ENCODE results near the gene OVOL1. TPM values are rescaled to one million over a fixed set of nuclear protein-coding genes. Genes with fewer than 3 reads are reported as not detected.
"Not testable (repeated sequence)": the region's sequence is repeated elsewhere in the genome, so short reads cannot be mapped to it uniquely, and the experiment has no call there.

OVOL1 gene
- total and polyA plus RNA-seq, 2 donors (not counting 1 experiment from before 2014, with no cell fraction given): 0.15 to 0.66 TPM

- TF ChIP-seq CTCF (IDR thresholded peaks at IDR 0.05) (no peak), EZH2 (IDR thresholded peaks at IDR 0.05; ENCODE audit: borderline replicate concordance, insufficient read depth, low read depth, low read length, poor library complexity, severe bottlenecking) (no peak)
- intact Hi-C loops (cut with micrococcal nuclease): no loop called here
- WGBS (ENCODE audit: insufficient coverage): 100% methylated on average over 1 of the region's 8 CpGs
Observed at GRCh38 chr11:65826984-65827735, 40.3 kb downstream of the OVOL1 start.

GRCh38 chr11:65829459-65829858, 42.6 kb downstream of the OVOL1 start:
- ATAC-seq (ENCODE audit: low read depth) (no peak), DNase-seq (no peak)
- Mint-ChIP-seq H3K4me1 (peaks cover 8% of the 10 kb centered on the region), H3K27me3 (no peaks in the 10 kb centered on the region), H3K4me3 (no peak overlapping the region), H3K27ac (no peak overlapping the region), H3K9me3 (ENCODE audit: insufficient read depth) (no peaks in the 10 kb centered on the region)
- TF ChIP-seq EZH2 (IDR thresholded peaks at IDR 0.05; ENCODE audit: borderline replicate concordance, insufficient read depth, low read depth, low read length, poor library complexity, severe bottlenecking) (no peak), CTCF (IDR thresholded peaks at IDR 0.05) (no peak)
- H3K36me3 ChIP-seq (replicated peaks in 1 of 2; ENCODE audit: control extremely low read depth in 1 of 2, control insufficient read depth in 1 of 2, extremely low read depth in 1 of 2, insufficient read depth in 2 of 2, low read length in 1 of 2): no peaks in the 10 kb centered on the region
- no peak overlapping the region for H2AFZ ChIP-seq (ENCODE audit: insufficient read depth, low read depth, low read length, poor library complexity, severe bottlenecking)
- no peaks in the 10 kb centered on the region for H4K20me1 ChIP-seq (ENCODE audit: control insufficient read depth, insufficient read depth, low read length, poor library complexity, severe bottlenecking)
- H3K27ac ChIP-seq (ENCODE audit: low read length in 2 of 2): no peak overlapping the region
- H3K9ac ChIP-seq (ENCODE audit: low read length): no peak overlapping the region
- CTCF ChIA-PET: interaction anchor here (0.7 to 1.1 kb wide), 3 partner anchors 10 to 154 kb away, joined by 3 to 4 read pairs (median 3); no protein-coding TSS in a partner anchor
- H3K4me2 ChIP-seq (replicated peaks; ENCODE audit: low read depth, low read length, poor library complexity, severe bottlenecking): no peak overlapping the region
- peaks cover 7% of the 10 kb centered on the region for H3K79me2 ChIP-seq (ENCODE audit: control insufficient read depth, insufficient read depth, low read length)
- POLR2A ChIA-PET: no interaction called here
- 91% methylated on average over 3 of the region's 4 CpGs for WGBS (ENCODE audit: insufficient coverage)
- no peaks in the 10 kb centered on the region for H3K9me3 ChIP-seq (ENCODE audit: control extremely low read depth in 1 of 3, control insufficient read depth in 2 of 3, insufficient read depth in 1 of 3, low read length in 2 of 3)
- H3K27me3 ChIP-seq (replicated peaks in 1 of 4; ENCODE audit: control extremely low read depth in 1 of 4, control insufficient read depth in 3 of 4, insufficient read depth in 4 of 4, low read length in 3 of 4): peaks cover 0 to 4% (median 0%) of the 10 kb centered on the region in 4 experiments
- intact Hi-C loops (cut with micrococcal nuclease): no loop called here
- H3K4me1 ChIP-seq (ENCODE audit: control insufficient read depth in 2 of 2, insufficient read depth in 2 of 2, low read length in 2 of 2): peaks cover 12 to 15% of the 10 kb centered on the region in 2 donors
- H3K4me3 ChIP-seq (ENCODE audit: control extremely low read depth in 1 of 5, extremely low read depth in 1 of 5, insufficient read depth in 1 of 5, low read depth in 2 of 5, low read length in 4 of 5): no peak overlapping the region

More at GRCh38 chr11:65826984-65827735, 40.3 kb downstream of the OVOL1 start:
- no peak for DNase-seq
- Mint-ChIP-seq H3K4me3 (no peak overlapping the region), H3K9me3 (ENCODE audit: insufficient read depth) (no peaks in the 10 kb centered on the region), H3K27me3 (no peaks in the 10 kb centered on the region), H3K27ac (no peak overlapping the region), H3K4me1 (no peaks in the 10 kb centered on the region)
- Histone ChIP-seq H3K27ac (ENCODE audit: low read length in 2 of 2) (no peak overlapping the region), H3K27me3 (replicated peaks in 1 of 4; ENCODE audit: control extremely low read depth in 1 of 4, control insufficient read depth in 3 of 4, insufficient read depth in 4 of 4, low read length in 3 of 4) (no peaks in the 10 kb centered on the region), H4K20me1 (ENCODE audit: control insufficient read depth, insufficient read depth, low read length, poor library complexity, severe bottlenecking) (no peaks in the 10 kb centered on the region), H3K4me3 (ENCODE audit: control extremely low read depth in 1 of 5, extremely low read depth in 1 of 5, insufficient read depth in 1 of 5, low read depth in 2 of 5, low read length in 4 of 5) (no peak overlapping the region), H3K4me2 (replicated peaks; ENCODE audit: low read depth, low read length, poor library complexity, severe bottlenecking) (no peak overlapping the region), H3K9me3 (ENCODE audit: control extremely low read depth in 1 of 3, control insufficient read depth in 2 of 3, insufficient read depth in 1 of 3, low read length in 2 of 3) (no peaks in the 10 kb centered on the region), H3K36me3 (replicated peaks in 1 of 2; ENCODE audit: control extremely low read depth in 1 of 2, control insufficient read depth in 1 of 2, extremely low read depth in 1 of 2, insufficient read depth in 2 of 2, low read length in 1 of 2) (no peaks in the 10 kb centered on the region), H3K4me1 (ENCODE audit: control insufficient read depth in 2 of 2, insufficient read depth in 2 of 2, low read length in 2 of 2) (no peaks in the 10 kb centered on the region), H2AFZ (ENCODE audit: insufficient read depth, low read depth, low read length, poor library complexity, severe bottlenecking) (no peak overlapping the region), H3K9ac (ENCODE audit: low read length) (no peak overlapping the region), H3K79me2 (ENCODE audit: control insufficient read depth, insufficient read depth, low read length) (no peaks in the 10 kb centered on the region)
- ATAC-seq (ENCODE audit: low read depth): no peak
- POLR2A ChIA-PET: no interaction called here
- CTCF ChIA-PET: interaction anchor here (0.6 to 1.7 kb wide), 3 partner anchors 9 to 25 kb away, joined by 3 to 5 read pairs (median 3); no protein-coding TSS in a partner anchor

- H3K9me3 Mint-ChIP-seq (ENCODE audit: insufficient read depth); H3K9me3 ChIP-seq (ENCODE audit: control extremely low read depth in 1 of 3, control insufficient read depth in 2 of 3, insufficient read depth in 1 of 3, low read length in 2 of 3); H3K4me1 Mint-ChIP-seq; H3K36me3 ChIP-seq (replicated peaks in 1 of 2; ENCODE audit: control extremely low read depth in 1 of 2, control insufficient read depth in 1 of 2, extremely low read depth in 1 of 2, insufficient read depth in 2 of 2, low read length in 1 of 2); H4K20me1 ChIP-seq (ENCODE audit: control insufficient read depth, insufficient read depth, low read length, poor library complexity, severe bottlenecking); DNase-seq; intact Hi-C loops (cut with micrococcal nuclease); H3K27me3 ChIP-seq (replicated peaks in 1 of 4; ENCODE audit: control extremely low read depth in 1 of 4, control insufficient read depth in 3 of 4, insufficient read depth in 4 of 4, low read length in 3 of 4); ATAC-seq (ENCODE audit: low read depth); H3K9ac ChIP-seq (ENCODE audit: low read length); H3K27ac ChIP-seq (ENCODE audit: low read length in 2 of 2); H3K4me2 ChIP-seq (replicated peaks; ENCODE audit: low read depth, low read length, poor library complexity, severe bottlenecking); H2AFZ ChIP-seq (ENCODE audit: insufficient read depth, low read depth, low read length, poor library complexity, severe bottlenecking); H3K27ac Mint-ChIP-seq; H3K4me3 ChIP-seq (ENCODE audit: control extremely low read depth in 1 of 5, extremely low read depth in 1 of 5, insufficient read depth in 1 of 5, low read depth in 2 of 5, low read length in 4 of 5); H3K27me3 Mint-ChIP-seq: not testable (repeated sequence)
- CTCF ChIA-PET: interaction anchor here (0.8 to 1.8 kb wide), 4 partner anchors 10 to 120 kb away, joined by 3 to 10 read pairs (median 8); partner anchors contain the start of genes KAT5 and MUS81
- POLR2A ChIA-PET: interaction anchor here (1.8 to 2.1 kb wide), 3 partner anchors 27 to 170 kb away, joined by 7 to 10 read pairs (median 8); partner anchors contain the start of genes BANF1, EIF1AD and MUS81
- H3K4me3 Mint-ChIP-seq: peak overlapping the region; percentile 38
- Histone ChIP-seq H3K79me2 (ENCODE audit: control insufficient read depth, insufficient read depth, low read length) (peaks cover 13% of the 10 kb centered on the region), H3K4me1 (ENCODE audit: control insufficient read depth in 2 of 2, insufficient read depth in 2 of 2, low read length in 2 of 2) (peaks cover 13 to 21% of the 10 kb centered on the region in 2 donors)
Observed at GRCh38 chr11:65832231-65832630, 45.4 kb downstream of the OVOL1 start.
